CD4-positive, alpha-beta T cell treated with Interleukin-4 for 4 hours (primary cell): ENCODE results near the gene MEGF6.

ENCODE experiments used
- DNase-seq: peaks from one replicate; pipeline ENCODE4 v3.0.0-alpha.2; 2020

The MEGF6 gene

GRCh38 chr1:3500265-3500835 is 111.0 kb downstream of the MEGF6 start:
- no peak for DNase-seq

GRCh38 chr1:3499611-3500010 is 111.7 kb downstream of the MEGF6 start:
- no peak for DNase-seq

GRCh38 chr1:3498986-3499385 is 112.3 kb downstream of the MEGF6 start:
- DNase-seq = no peak

GRCh38 chr1:3498246-3498930 is 112.9 kb downstream of the MEGF6 start:
- no peak for DNase-seq

- DNase-seq = no peak
Observed at GRCh38 chr1:3497521-3497920, 113.8 kb downstream of the MEGF6 start.

- DNase-seq = no peak
Observed at GRCh38 chr1:3496916-3497315, 114.4 kb downstream of the MEGF6 start.

GRCh38 chr1:3495776-3496745 is 115.2 kb downstream of the MEGF6 start:
- DNase-seq = no peak

GRCh38 chr1:3494321-3495308 is 116.7 kb downstream of the MEGF6 start:
- no peak for DNase-seq

- DNase-seq = no peak
Observed at GRCh38 chr1:3492545-3493246, 118.6 kb downstream of the MEGF6 start.

- DNase-seq = peak; percentile 58
Observed at GRCh38 chr1:3491291-3492246, 119.7 kb downstream of the MEGF6 start.

- DNase-seq = no peak
Observed at GRCh38 chr1:3490046-3490745, 121.1 kb downstream of the MEGF6 start.

GRCh38 chr1:3488432-3488831 is 122.9 kb downstream of the MEGF6 start:
- no peak for DNase-seq

- no peak for DNase-seq
Observed at GRCh38 chr1:3485016-3485415, 126.3 kb downstream of the MEGF6 start.

- DNase-seq = no peak
Observed at GRCh38 chr1:3483801-3484444, 127.4 kb downstream of the MEGF6 start.

- DNase-seq = no peak
Observed at GRCh38 chr1:3483380-3483779, 127.9 kb downstream of the MEGF6 start.

GRCh38 chr1:3482378-3482849 is 128.9 kb downstream of the MEGF6 start:
- no peak for DNase-seq

- DNase-seq = no peak
Observed at GRCh38 chr1:3481836-3482375, 129.4 kb downstream of the MEGF6 start.

- no peak for DNase-seq
Observed at GRCh38 chr1:3481046-3481445, 130.3 kb downstream of the MEGF6 start.

GRCh38 chr1:3480369-3480719 is 131.0 kb downstream of the MEGF6 start:
- no peak for DNase-seq
